Smooth muscle cell (in vitro differentiated cells): Measurements from ENCODE around the gene G6PD. TPM values are rescaled to one million over a fixed set of nuclear protein-coding genes. Genes with fewer than 3 reads are reported as not detected.

ENCODE experiments used
- DNase-seq: peaks from one replicate; lab custom pipeline; 2025; ENCODE audit not compliant: unreplicated experiment; lab: John Stamatoyannopoulos, UW
- H2AFZ ChIP-seq: fragments of 200-600 bp; sonication (generic); 2 replicates; pipeline ENCODE4 v1.6.0; 2016; ENCODE audit warnings: antibody characterized with exemption, low read depth, mild to moderate bottlenecking
- H3F3A ChIP-seq: fragments of 200-600 bp; sonication (generic); 2 replicates; pipeline ENCODE4 v1.6.0; 2017; ENCODE audit warnings: antibody characterized with exemption, low read depth
- H3K27ac ChIP-seq: fragments of 200-600 bp; sonication (generic); 2 replicates; pipeline ENCODE4 v1.5.1; 2016; ENCODE audit warnings: low read depth, mild to moderate bottlenecking
- H3K27me3 ChIP-seq: fragments of 200-600 bp; sonication (generic); 2 replicates; pipeline ENCODE4 v1.6.1; 2016; ENCODE audit warnings: low read depth, mild to moderate bottlenecking
- H3K36me3 ChIP-seq: fragments of 200-600 bp; sonication (generic); 2 replicates; pipeline ENCODE4 v1.5.1; 2016; ENCODE audit warnings: low read depth
- H3K4me1 ChIP-seq: fragments of 200-600 bp; sonication (generic); 2 replicates; pipeline ENCODE4 v1.5.1; 2016; ENCODE audit warnings: low read depth
- H3K4me2 ChIP-seq: fragments of 200-600 bp; sonication (generic); 2 replicates; pipeline ENCODE4 v1.6.0; 2016; ENCODE audit warnings: mild to moderate bottlenecking
- H3K4me3 ChIP-seq: fragments of 200-600 bp; sonication (generic); 2 replicates; pipeline ENCODE4 v1.5.1; 2016; ENCODE audit warnings: mild to moderate bottlenecking
- H3K79me2 ChIP-seq: fragments of 200-600 bp; sonication (generic); 2 replicates; pipeline ENCODE4 v1.6.0; 2016; ENCODE audit warnings: low read depth, mild to moderate bottlenecking
- H3K9ac ChIP-seq: fragments of 200-600 bp; sonication (generic); 2 replicates; pipeline ENCODE4 v1.6.0; 2016; ENCODE audit warnings: low read depth
- H3K9me3 ChIP-seq: fragments of 200-600 bp; sonication (generic); replicated peaks from 2 replicates; pipeline ENCODE4 v1.5.1; 2016; ENCODE audit warnings: low read depth
- H4K20me1 ChIP-seq: fragments of 200-600 bp; sonication (generic); 2 replicates; pipeline ENCODE4 v1.6.0; 2016; ENCODE audit warnings: low read depth
- CTCF ChIP-seq: fragments of 200-600 bp; sonication (generic); IDR thresholded peaks from 2 replicates; pipeline ENCODE4 v1.5.1; 2017; ENCODE audit warnings: borderline replicate concordance, mild to moderate bottlenecking, antibody characterized with exemption; ENCODE audit not compliant: insufficient read depth, poor library complexity, severe bottlenecking
- WGBS: methylation state at CpG from one replicate; pipeline ENCODE4 v1.1.7; 2016; ENCODE audit warnings: low lambda C conversion rate; 5-methylcytosine and 5-hydroxymethylcytosine counted together
- polyA plus RNA-seq: library from polyadenylated mRNA; unstranded; fragments of >200 nt; fragmentation: Nextera tagmentation; extraction: Ambion mirVana; gene quantifications from 2 replicates; pipeline ENCODE4 v1.2.1, GENCODE V29; 2016
- total RNA-seq: library from RNA; depleted of rRNA; stranded (reverse); fragments of >200 nt; gene quantifications from 2 replicates; pipeline ENCODE4 v1.2.3, GENCODE V29; 2014

The G6PD gene
- total and polyA plus RNA-seq, 2 experiments from 2014 or later: 12.9 to 32.9 TPM

DNA sequence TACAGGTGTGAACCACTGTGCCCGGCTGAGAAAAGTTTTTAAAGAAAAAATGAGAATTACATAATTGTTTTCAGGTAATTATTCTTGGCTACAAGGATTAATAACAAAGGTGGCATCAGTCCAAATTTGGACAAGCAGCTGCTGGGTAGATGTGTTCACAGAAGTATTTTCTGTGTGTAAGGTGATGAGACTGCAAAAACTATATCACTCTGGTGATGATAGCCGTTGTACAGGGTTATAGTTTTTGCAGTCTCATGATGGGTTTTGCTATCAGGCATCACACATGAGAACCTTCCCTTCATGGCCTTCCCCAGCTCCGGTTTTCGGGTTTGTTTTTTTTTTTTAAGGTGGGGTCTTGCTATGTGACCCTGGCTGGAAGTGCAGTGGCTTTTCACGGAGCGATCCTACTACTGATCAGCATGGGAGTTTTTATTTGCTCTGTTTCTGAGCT, 51.1 kb downstream of the G6PD start:
- Histone ChIP-seq H3F3A (no peaks in the 10 kb centered on the region), H3K4me1 (peaks cover 3% of the 10 kb centered on the region), H3K4me3 (no peak overlapping the region), H3K4me2 (no peak overlapping the region), H3K79me2 (no peaks in the 10 kb centered on the region), H3K9me3 (no peaks in the 10 kb centered on the region), H2AFZ (no peak overlapping the region), H4K20me1 (no peaks in the 10 kb centered on the region), H3K27me3 (no peaks in the 10 kb centered on the region), H3K36me3 (no peaks in the 10 kb centered on the region), H3K9ac (no peak overlapping the region), H3K27ac (no peak overlapping the region)
- DNase-seq: no peak
- WGBS: 84% methylated on average over 6 of the region's 6 CpGs
- no peak for TF ChIP-seq CTCF

GRCh38 chrX:154494715-154495114, 51.9 kb downstream of the G6PD start:
- 80% methylated on average over 3 of the region's 3 CpGs for WGBS

GRCh38 chrX:154490414-154491083, 56.1 kb downstream of the G6PD start, which contains the start of gene SLC10A3:
Gene SLC10A3 (minus strand): TSS chrX:154490629. CDS start chrX:154488940, 1,689 bp downstream.
- Histone ChIP-seq H3K4me2 (peak within 1 kb of the TSS; percentile 85), H3K4me3 (peak within 1 kb of the TSS; percentile 63), H4K20me1 (no peaks in the 10 kb centered on the region), H2AFZ (peak within 1 kb of the TSS; percentile 42), H3K36me3 (no peaks in the 10 kb centered on the region), H3F3A (no peaks in the 10 kb centered on the region), H3K9ac (peak within 1 kb of the TSS; percentile 86), H3K27me3 (no peaks in the 10 kb centered on the region), H3K79me2 (peaks cover 5% of the 10 kb centered on the region), H3K27ac (peak within 1 kb of the TSS; percentile 94), H3K9me3 (no peaks in the 10 kb centered on the region), H3K4me1 (peaks cover 3% of the 10 kb centered on the region)
- no peak for TF ChIP-seq CTCF
- peak; percentile 70 for DNase-seq
- WGBS: 45% methylated on average over 39 of the region's 71 CpGs

More at GRCh38 chrX:154494715-154495114, 51.9 kb downstream of the G6PD start:
- DNase-seq: no peak
- no peak for TF ChIP-seq CTCF
- no peaks in the 10 kb centered on the region for H3K9me3 ChIP-seq
- H3K79me2 ChIP-seq: no peaks in the 10 kb centered on the region
- no peak overlapping the region for H3K27ac ChIP-seq
- peaks cover 3% of the 10 kb centered on the region for H3K4me1 ChIP-seq
- H4K20me1 ChIP-seq: no peaks in the 10 kb centered on the region
- H3F3A ChIP-seq: no peaks in the 10 kb centered on the region
- H2AFZ ChIP-seq: no peak overlapping the region
- H3K27me3 ChIP-seq: no peaks in the 10 kb centered on the region
- H3K4me2 ChIP-seq: no peak overlapping the region
- no peak overlapping the region for H3K9ac ChIP-seq
- no peak overlapping the region for H3K4me3 ChIP-seq
- no peaks in the 10 kb centered on the region for H3K36me3 ChIP-seq

DNA sequence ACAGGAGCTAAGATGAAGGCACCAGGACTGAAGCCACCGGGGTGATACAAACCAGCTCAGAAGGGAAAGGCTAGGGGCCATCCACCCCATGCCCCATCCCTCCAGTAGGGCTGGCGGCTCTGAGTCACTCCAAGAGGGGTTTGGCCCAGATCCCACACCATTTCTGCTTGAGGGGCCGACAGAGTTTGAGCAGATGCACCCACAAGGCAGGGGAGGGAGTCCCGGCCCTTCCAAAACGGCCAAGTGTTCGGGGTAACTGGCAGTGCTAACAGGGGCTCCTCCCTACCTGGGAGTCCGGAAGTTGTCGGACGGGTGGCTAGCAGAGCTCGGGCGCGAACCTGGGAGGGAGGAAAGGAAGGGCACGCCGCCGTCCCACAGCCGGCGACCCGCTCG, 56.6 kb downstream of the G6PD start:
- H2AFZ ChIP-seq: no peak overlapping the region

More for the DNA sequence above, 56.6 kb downstream of the G6PD start:
- H3K79me2 ChIP-seq: peaks cover 5% of the 10 kb centered on the region
- H3K4me3 ChIP-seq: peak overlapping the region; percentile 54
- no peaks in the 10 kb centered on the region for H3F3A ChIP-seq
- no peaks in the 10 kb centered on the region for H3K9me3 ChIP-seq
- peak; percentile 27 for DNase-seq
- no peak for TF ChIP-seq CTCF
- peak overlapping the region; percentile 75 for H3K9ac ChIP-seq
- no peaks in the 10 kb centered on the region for H4K20me1 ChIP-seq
- no peaks in the 10 kb centered on the region for H3K36me3 ChIP-seq
- 42% methylated on average over 15 of the region's 19 CpGs for WGBS
- no peaks in the 10 kb centered on the region for H3K27me3 ChIP-seq
- H3K27ac ChIP-seq: peak overlapping the region; percentile 80
- H3K4me1 ChIP-seq: peaks cover 3% of the 10 kb centered on the region
- peak overlapping the region; percentile 81 for H3K4me2 ChIP-seq
